ENCODE measurements around the gene PRRT3. TPM values are rescaled to one million over a fixed set of nuclear protein-coding genes. Genes with fewer than 3 reads are reported as not detected.

PRRT3 gene
- total RNA-seq, 1 donor, result 5.5 TPM

DNA sequence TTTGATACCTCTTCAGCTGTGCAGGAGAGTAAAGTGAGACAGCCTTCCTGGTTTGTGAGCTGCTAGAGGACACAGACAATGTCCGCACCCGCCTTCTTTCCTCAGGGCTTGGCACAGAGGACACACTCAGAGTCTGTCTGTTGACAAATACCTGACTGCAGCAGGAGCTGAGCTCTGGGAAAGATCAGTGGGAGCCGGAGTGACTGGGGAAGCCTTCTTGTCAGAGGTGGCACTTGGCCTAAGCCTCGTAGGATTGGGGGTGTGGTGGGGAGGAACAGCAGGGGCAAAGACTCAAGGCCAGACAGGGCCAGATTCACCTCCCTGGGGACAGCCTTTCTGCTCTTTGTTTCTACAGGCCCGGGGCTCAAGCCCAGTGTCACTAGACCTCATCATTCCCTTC is 38.6 kb downstream of the PRRT3 start:
- TF ChIP-seq, protein P1, sequence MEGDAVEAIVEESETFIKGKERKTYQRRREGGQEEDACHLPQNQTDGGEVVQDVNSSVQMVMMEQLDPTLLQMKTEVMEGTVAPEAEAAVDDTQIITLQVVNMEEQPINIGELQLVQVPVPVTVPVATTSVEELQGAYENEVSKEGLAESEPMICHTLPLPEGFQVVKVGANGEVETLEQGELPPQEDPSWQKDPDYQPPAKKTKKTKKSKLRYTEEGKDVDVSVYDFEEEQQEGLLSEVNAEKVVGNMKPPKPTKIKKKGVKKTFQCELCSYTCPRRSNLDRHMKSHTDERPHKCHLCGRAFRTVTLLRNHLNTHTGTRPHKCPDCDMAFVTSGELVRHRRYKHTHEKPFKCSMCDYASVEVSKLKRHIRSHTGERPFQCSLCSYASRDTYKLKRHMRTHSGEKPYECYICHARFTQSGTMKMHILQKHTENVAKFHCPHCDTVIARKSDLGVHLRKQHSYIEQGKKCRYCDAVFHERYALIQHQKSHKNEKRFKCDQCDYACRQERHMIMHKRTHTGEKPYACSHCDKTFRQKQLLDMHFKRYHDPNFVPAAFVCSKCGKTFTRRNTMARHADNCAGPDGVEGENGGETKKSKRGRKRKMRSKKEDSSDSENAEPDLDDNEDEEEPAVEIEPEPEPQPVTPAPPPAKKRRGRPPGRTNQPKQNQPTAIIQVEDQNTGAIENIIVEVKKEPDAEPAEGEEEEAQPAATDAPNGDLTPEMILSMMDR (IDR thresholded peaks at IDR 0.05; ENCODE audit: insufficient read depth, low read length), result no peak
- no peak overlapping the region for H3K4me3 ChIP-seq (ENCODE audit: low read depth, low read length)
- DNase-seq (ENCODE audit: low read depth), result no peak

DNA sequence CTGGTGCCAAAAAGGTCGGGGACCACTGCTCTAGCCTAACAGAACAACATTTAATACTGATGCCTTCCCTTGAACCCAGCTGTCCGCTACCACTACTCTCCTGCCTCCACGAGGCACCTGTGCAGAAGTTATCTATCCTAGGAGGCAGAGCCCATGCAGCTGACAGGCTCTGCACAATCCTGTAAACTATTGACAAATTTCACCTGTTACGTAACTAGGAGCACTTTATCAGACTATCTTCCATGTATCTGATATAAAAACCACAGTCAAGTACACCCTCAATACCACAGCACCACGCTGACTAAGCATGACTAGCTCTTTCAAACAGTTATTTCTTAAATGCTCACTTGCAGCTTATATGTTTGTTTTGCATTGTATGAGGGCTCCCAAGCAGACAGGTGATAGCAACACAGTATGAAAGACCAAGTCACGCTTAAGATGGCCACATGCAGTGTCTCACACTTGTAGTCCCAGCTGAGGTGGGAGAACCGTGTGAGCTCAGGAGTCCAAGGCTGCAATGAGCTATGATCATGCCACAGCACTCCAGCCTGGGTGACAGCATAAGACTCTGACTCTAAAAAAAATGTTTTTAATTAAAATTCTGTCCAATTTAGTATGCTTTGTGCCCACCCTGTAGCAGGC is 39.8 kb downstream of the PRRT3 start:
- peak; percentile 85 for DNase-seq (ENCODE audit: low read depth)
- TF ChIP-seq, protein P1 (IDR thresholded peaks at IDR 0.05; ENCODE audit: insufficient read depth, low read length), result no peak
- H3K4me3 ChIP-seq (ENCODE audit: low read depth, low read length), result no peak overlapping the region

GRCh38 chr3:9911863-9912262 is 40.3 kb downstream of the PRRT3 start:
- no peak for DNase-seq (ENCODE audit: low read depth)
- H3K4me3 ChIP-seq (ENCODE audit: low read depth, low read length), result no peak overlapping the region
- TF ChIP-seq, protein P1 (IDR thresholded peaks at IDR 0.05; ENCODE audit: insufficient read depth, low read length), result no peak

DNA sequence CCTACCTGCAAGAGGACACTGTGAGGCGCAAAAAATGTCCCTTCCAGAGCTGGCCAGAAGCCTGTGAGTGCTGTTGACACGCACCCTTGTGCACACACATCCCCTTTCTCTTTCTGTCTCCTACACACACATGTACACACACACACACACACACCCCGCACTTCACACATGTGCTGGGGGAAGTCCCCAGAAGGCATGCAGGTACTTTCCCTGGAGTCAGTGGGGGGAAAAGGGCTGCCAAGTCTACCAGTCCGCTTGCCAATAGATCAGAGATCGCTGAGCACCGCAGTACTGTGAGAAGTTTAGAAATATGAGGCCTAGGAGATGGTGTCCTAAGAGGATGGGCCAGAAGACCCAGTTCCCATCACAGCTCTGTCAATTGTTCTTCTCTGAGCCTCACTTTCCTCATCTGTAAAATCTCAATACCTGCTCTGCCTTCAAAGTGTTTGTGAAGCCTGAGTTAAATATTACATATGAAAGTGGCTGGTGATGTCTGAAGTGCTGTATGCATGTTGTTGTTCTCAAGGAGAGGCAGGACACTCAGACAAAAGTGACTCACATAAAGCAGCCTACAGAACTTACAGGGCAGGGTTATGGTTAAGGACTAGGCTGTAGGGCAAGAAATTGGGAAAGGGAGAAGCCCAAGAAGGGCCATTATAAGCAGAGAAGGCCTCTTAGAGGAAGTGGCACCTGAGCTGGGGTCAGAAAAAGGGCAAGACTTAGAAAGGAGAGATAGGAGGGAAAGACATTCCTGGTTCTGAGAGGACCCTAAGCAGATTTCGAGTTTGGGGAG is 42.8 kb downstream of the PRRT3 start:
- TF ChIP-seq, protein P1 (IDR thresholded peaks at IDR 0.05; ENCODE audit: insufficient read depth, low read length), result no peak
- no peak for DNase-seq (ENCODE audit: low read depth)
- H3K4me3 ChIP-seq (ENCODE audit: low read depth, low read length), result no peak overlapping the region

GRCh38 chr3:9908286-9908685 is 43.9 kb downstream of the PRRT3 start:
- DNase-seq (ENCODE audit: low read depth), result no peak
- TF ChIP-seq, protein P1 (IDR thresholded peaks at IDR 0.05; ENCODE audit: insufficient read depth, low read length), result no peak
- H3K4me3 ChIP-seq (ENCODE audit: low read depth, low read length), result no peak overlapping the region

DNA sequence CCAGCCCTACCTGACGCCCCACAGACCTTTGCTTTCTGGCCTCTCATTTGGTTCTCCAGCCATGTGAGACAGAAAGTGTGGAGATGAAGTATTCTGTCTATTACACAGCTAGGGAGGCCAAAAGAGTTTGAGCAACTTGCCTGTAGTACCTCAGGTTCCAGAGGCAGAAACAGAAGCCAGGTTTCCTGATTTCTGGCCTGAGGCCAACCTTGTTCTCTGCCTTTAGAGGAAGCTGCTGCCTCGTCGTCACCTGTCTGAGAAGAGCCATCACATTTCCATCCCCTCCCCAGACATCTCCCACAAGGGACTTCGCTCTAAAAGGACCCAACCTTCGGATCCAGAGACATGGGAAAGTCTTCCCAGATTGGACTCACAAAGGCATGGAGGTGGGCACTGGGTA is 45.7 kb downstream of the PRRT3 start:
- TF ChIP-seq, protein P1 (IDR thresholded peaks at IDR 0.05; ENCODE audit: insufficient read depth, low read length), result no peak
- no peak overlapping the region for H3K4me3 ChIP-seq (ENCODE audit: low read depth, low read length)
- DNase-seq (ENCODE audit: low read depth), result no peak
